Measurements from ENCODE around the gene EIF3CL.
"Not testable (repeated sequence)": the region's sequence is repeated elsewhere in the genome, so short reads cannot be mapped to it uniquely, and the experiment has no call there.

Gene EIF3CL

GRCh38 chr16:28403220-28404072, at the start of gene EIF3CL:
EIF3CL (minus strand) TSS chr16:28403841; CDS start chr16:28403618, 223 bp downstream.
- not testable (repeated sequence) for H3K36me3 Mint-ChIP-seq; H3K4me1 Mint-ChIP-seq; H3K4me3 Mint-ChIP-seq; H3K27ac Mint-ChIP-seq; DNase-seq (ENCODE audit: low spot score in 2 of 2); H3K9me3 Mint-ChIP-seq
- peak; percentile 100 for ATAC-seq

- H3K4me1 Mint-ChIP-seq; H3K27ac Mint-ChIP-seq; H3K36me3 Mint-ChIP-seq; ATAC-seq; H3K4me3 Mint-ChIP-seq; DNase-seq (ENCODE audit: low spot score in 2 of 2); H3K9me3 Mint-ChIP-seq: not testable (repeated sequence)
Measured at GRCh38 chr16:28447081-28447480, 43.4 kb upstream of the EIF3CL start.

GRCh38 chr16:28446388-28446787, 42.7 kb upstream of the EIF3CL start:
- DNase-seq (ENCODE audit: low spot score in 2 of 2); H3K9me3 Mint-ChIP-seq; H3K27ac Mint-ChIP-seq; H3K4me3 Mint-ChIP-seq; H3K4me1 Mint-ChIP-seq; H3K36me3 Mint-ChIP-seq; ATAC-seq: not testable (repeated sequence)

GRCh38 chr16:28443943-28444342, 40.3 kb upstream of the EIF3CL start:
- not testable (repeated sequence) for H3K9me3 Mint-ChIP-seq; H3K36me3 Mint-ChIP-seq; ATAC-seq; DNase-seq (ENCODE audit: low spot score in 2 of 2); H3K4me1 Mint-ChIP-seq; H3K27ac Mint-ChIP-seq; H3K4me3 Mint-ChIP-seq

- ATAC-seq; H3K9me3 Mint-ChIP-seq; H3K4me1 Mint-ChIP-seq; H3K36me3 Mint-ChIP-seq; DNase-seq (ENCODE audit: low spot score in 2 of 2); H3K27ac Mint-ChIP-seq; H3K4me3 Mint-ChIP-seq: not testable (repeated sequence)
Measured at GRCh38 chr16:28438899-28439298, 35.3 kb upstream of the EIF3CL start.

GRCh38 chr16:28435340-28435739, 31.7 kb upstream of the EIF3CL start:
- not testable (repeated sequence) for ATAC-seq; H3K4me3 Mint-ChIP-seq; DNase-seq (ENCODE audit: low spot score in 2 of 2); H3K27ac Mint-ChIP-seq; H3K9me3 Mint-ChIP-seq; H3K36me3 Mint-ChIP-seq; H3K4me1 Mint-ChIP-seq

- H3K36me3 Mint-ChIP-seq; H3K27ac Mint-ChIP-seq; H3K4me3 Mint-ChIP-seq; DNase-seq (ENCODE audit: low spot score in 2 of 2); H3K9me3 Mint-ChIP-seq; H3K4me1 Mint-ChIP-seq: not testable (repeated sequence)
- peak; percentile 96 for ATAC-seq
Measured at GRCh38 chr16:28426060-28426680, 22.5 kb upstream of the EIF3CL start.

- H3K36me3 Mint-ChIP-seq; DNase-seq (ENCODE audit: low spot score in 2 of 2); H3K9me3 Mint-ChIP-seq; H3K4me3 Mint-ChIP-seq; H3K27ac Mint-ChIP-seq; ATAC-seq; H3K4me1 Mint-ChIP-seq: not testable (repeated sequence)
Measured at GRCh38 chr16:28421071-28421750, 17.6 kb upstream of the EIF3CL start.

GRCh38 chr16:28417033-28417432, 13.4 kb upstream of the EIF3CL start:
- H3K9me3 Mint-ChIP-seq; ATAC-seq; H3K4me1 Mint-ChIP-seq; H3K4me3 Mint-ChIP-seq; DNase-seq (ENCODE audit: low spot score in 2 of 2); H3K36me3 Mint-ChIP-seq; H3K27ac Mint-ChIP-seq: not testable (repeated sequence)

GRCh38 chr16:28414530-28414929, 10.9 kb upstream of the EIF3CL start:
- not testable (repeated sequence) for H3K27ac Mint-ChIP-seq; H3K36me3 Mint-ChIP-seq; H3K4me3 Mint-ChIP-seq; H3K4me1 Mint-ChIP-seq; ATAC-seq; H3K9me3 Mint-ChIP-seq; DNase-seq (ENCODE audit: low spot score in 2 of 2)

- H3K4me3 Mint-ChIP-seq; DNase-seq (ENCODE audit: low spot score in 2 of 2); H3K9me3 Mint-ChIP-seq; H3K27ac Mint-ChIP-seq; H3K36me3 Mint-ChIP-seq; H3K4me1 Mint-ChIP-seq; ATAC-seq: not testable (repeated sequence)
Measured at GRCh38 chr16:28413585-28413984, 9.9 kb upstream of the EIF3CL start.

GRCh38 chr16:28392054-28392453, 11.6 kb downstream of the EIF3CL start:
- not testable (repeated sequence) for H3K4me1 Mint-ChIP-seq; ATAC-seq; DNase-seq (ENCODE audit: low spot score in 2 of 2); H3K9me3 Mint-ChIP-seq; H3K36me3 Mint-ChIP-seq; H3K27ac Mint-ChIP-seq; H3K4me3 Mint-ChIP-seq

- H3K9me3 Mint-ChIP-seq; DNase-seq (ENCODE audit: low spot score in 2 of 2); H3K4me1 Mint-ChIP-seq; H3K27ac Mint-ChIP-seq; H3K4me3 Mint-ChIP-seq; ATAC-seq; H3K36me3 Mint-ChIP-seq: not testable (repeated sequence)
Measured at GRCh38 chr16:28382177-28382867, 21.3 kb downstream of the EIF3CL start.

- ATAC-seq; DNase-seq (ENCODE audit: low spot score in 2 of 2); H3K9me3 Mint-ChIP-seq; H3K36me3 Mint-ChIP-seq; H3K4me1 Mint-ChIP-seq; H3K4me3 Mint-ChIP-seq; H3K27ac Mint-ChIP-seq: not testable (repeated sequence)
Measured at GRCh38 chr16:28377822-28378221, 25.8 kb downstream of the EIF3CL start.

- not testable (repeated sequence) for DNase-seq (ENCODE audit: low spot score in 2 of 2); H3K27ac Mint-ChIP-seq; H3K36me3 Mint-ChIP-seq; ATAC-seq; H3K4me1 Mint-ChIP-seq; H3K4me3 Mint-ChIP-seq; H3K9me3 Mint-ChIP-seq
Measured at GRCh38 chr16:28377108-28377625, 26.5 kb downstream of the EIF3CL start.

Data from stimulated activated effector memory CD8-positive, alpha-beta T cell treated with anti-CD3 and anti-CD28 coated beads, Interleukin-12 subunit alpha, Interleukin-12 subunit beta, amount 100 ng/mL, for 72 hours (primary cell).